Prostate gland (tissue), 2 donors: ENCODE data around the gene FIBCD1.

ENCODE experiments used
- POLR2A ChIP-seq: fragments of 450-650 bp; IDR thresholded peaks from one replicate; pipeline ENCODE4 v1.6.1; 2016; ENCODE audit warnings: antibody characterized with exemption, mild to moderate bottlenecking
- TF ChIP-seq, protein P1 (sequence below), 4 experiments: fragments of 200-600 bp in 2 of 4; fragments of 450-650 bp in 2 of 4; sonication (generic) in 2 of 4; IDR thresholded peaks; 1 replicate in 3 of 4; 2 replicates in 1 of 4; pipeline ENCODE4 v1.5.1; 2016 to 2019; ENCODE audit warnings: antibody characterized with exemption in 4 of 4, mild to moderate bottlenecking in 2 of 4, moderate library complexity in 2 of 4

DNA sequence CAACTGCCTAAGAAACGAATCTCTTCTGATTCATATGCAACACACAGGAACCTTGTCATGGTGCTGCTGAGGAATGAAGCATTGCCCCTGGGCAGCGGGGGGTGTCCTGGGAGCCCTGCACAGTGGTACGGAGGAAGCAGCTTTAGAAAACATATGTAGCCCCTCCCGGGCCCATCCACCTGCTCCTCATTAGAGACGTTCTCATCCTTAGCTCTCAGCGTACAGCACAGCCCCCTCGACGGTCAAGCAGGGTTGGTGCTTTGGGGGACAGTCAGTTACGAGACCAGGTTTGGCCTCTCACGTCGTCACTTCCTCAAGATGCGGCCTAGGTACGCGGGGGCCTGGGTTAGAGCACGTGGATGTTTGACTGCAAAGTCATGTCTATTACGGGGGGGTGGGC is 41.5 kb upstream of the FIBCD1 start:
- TF ChIP-seq, protein P1, sequence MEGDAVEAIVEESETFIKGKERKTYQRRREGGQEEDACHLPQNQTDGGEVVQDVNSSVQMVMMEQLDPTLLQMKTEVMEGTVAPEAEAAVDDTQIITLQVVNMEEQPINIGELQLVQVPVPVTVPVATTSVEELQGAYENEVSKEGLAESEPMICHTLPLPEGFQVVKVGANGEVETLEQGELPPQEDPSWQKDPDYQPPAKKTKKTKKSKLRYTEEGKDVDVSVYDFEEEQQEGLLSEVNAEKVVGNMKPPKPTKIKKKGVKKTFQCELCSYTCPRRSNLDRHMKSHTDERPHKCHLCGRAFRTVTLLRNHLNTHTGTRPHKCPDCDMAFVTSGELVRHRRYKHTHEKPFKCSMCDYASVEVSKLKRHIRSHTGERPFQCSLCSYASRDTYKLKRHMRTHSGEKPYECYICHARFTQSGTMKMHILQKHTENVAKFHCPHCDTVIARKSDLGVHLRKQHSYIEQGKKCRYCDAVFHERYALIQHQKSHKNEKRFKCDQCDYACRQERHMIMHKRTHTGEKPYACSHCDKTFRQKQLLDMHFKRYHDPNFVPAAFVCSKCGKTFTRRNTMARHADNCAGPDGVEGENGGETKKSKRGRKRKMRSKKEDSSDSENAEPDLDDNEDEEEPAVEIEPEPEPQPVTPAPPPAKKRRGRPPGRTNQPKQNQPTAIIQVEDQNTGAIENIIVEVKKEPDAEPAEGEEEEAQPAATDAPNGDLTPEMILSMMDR (IDR thresholded peaks at IDR 0.05): no peak
- TF ChIP-seq POLR2A: no peak
